GM15510 (cell line): ENCODE results near the gene DDO.

Experiments
- POLR2A ChIP-seq: IDR thresholded peaks from 3 replicates; pipeline ENCODE4 v1.6.1; 2011; ENCODE audit warnings: borderline replicate concordance; ENCODE audit not compliant: insufficient read length; ENCODE audit errors: extremely low read depth

DDO gene, protein sequence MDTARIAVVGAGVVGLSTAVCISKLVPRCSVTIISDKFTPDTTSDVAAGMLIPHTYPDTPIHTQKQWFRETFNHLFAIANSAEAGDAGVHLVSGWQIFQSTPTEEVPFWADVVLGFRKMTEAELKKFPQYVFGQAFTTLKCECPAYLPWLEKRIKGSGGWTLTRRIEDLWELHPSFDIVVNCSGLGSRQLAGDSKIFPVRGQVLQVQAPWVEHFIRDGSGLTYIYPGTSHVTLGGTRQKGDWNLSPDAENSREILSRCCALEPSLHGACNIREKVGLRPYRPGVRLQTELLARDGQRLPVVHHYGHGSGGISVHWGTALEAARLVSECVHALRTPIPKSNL

DNA sequence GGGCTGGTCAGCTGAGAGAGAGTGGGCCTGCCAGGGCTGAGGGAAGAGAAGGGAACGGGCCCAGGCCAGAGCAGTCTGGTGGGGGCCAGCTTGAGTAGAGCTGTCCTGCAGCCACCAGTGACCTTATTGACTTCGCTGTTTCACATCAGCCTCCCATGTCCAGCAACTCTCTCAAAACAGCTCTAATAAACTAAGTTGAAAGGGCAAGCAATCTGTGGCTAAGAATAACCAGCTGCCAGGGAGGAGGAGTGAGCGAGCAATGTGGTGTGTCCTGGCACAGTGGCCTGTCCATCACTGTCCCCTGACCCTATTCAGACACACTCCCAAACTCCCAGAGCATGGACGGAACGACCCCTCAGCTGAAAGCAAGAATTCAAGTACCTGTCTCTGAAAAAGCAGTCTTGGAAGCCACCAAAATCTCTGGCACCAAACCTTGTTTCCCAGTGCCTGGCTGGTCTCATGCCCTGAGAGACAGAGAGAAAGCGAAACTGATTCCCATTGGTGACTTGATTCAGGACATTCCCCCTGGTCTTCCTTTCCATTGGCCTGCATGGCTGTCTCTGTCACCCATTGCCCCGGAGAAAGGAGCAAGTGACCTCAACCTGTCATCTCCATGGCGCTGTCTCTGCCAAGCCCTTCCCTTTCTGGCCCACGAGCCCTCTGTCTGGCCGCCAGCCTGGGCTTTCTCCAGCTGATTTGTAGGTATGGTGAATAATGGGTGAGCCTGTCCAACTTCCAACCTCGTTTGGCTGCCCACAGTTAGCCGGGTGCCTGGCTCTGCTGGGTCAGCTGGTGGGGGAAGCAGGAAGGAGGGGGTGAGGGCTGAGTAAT is at the start of gene DDO:
Gene DDO, minus strand, starts transcription at position 490 of the 831 bp plus-strand sequence. CDS start 2,113 bp downstream, outside the sequence.
- no peak for TF ChIP-seq POLR2A

DNA sequence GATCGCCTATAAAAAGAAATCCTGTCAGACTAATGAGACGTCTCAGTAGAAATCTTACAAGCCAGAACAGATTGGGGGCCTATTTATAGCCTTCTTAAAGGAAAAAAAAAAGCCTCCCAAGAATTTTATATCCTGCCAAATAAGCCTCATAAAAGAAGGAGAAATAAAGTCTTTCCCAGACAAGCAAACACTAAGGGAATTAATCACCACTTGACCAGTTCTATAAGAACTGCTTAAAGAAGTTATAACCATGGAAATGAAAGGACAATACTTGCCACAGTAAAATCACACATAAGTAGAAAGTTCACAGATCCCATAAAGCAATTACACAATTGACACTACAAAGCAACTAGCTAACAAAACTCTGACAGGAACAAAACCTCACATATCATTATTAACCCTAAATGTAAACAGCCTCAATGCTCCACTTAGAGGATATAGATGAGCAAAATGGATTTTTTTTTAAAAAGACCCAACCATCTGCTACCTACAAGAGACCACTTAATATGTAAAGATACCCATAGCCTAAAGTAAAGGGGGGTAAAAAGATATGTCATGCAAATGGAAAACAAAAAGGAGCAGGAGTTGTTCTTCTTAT is 47.6 kb upstream of the DDO start:
- no peak for TF ChIP-seq POLR2A

- TF ChIP-seq POLR2A: no peak
Observed at GRCh38 chr6:110461376-110461775, 46.0 kb upstream of the DDO start.

DNA sequence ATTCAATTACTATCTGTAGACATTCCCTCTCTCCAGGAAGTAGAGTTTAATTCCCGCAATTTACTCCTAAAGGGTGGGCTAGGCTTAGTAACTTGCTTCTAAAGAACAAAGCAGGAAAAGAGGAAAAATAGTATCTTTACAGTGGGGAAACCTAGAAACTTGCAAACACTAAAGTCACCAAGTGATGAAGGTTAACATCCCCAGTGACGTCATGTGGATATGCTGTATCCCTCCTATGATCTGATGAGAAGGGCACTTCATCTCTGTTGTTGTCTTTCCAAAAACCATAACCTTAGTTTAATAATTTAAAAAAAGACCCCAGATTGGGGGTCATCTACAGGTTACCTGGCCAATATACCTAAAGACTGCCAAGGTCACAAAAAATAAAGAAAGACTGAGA is 43.8 kb upstream of the DDO start:
- TF ChIP-seq POLR2A: no peak

DNA sequence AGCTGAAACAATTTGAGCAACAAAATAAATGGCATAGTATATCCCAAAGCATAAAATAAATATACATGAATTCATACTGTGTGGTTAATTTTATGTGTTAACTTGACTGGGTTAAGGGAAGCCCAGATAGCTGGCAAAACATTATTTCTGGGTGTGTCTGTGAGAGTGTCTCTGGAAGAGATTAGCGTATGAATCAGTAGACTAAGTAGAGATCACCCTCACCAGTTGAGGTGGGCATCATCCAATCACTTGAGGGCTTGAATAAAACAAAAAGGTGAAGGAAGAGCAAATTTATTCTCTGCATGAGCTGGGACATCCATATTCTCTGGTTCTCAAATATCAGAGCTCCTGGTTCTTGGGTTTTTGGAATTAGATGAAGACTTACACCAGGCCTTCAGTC is 43.1 kb upstream of the DDO start:
- no peak for TF ChIP-seq POLR2A

DNA sequence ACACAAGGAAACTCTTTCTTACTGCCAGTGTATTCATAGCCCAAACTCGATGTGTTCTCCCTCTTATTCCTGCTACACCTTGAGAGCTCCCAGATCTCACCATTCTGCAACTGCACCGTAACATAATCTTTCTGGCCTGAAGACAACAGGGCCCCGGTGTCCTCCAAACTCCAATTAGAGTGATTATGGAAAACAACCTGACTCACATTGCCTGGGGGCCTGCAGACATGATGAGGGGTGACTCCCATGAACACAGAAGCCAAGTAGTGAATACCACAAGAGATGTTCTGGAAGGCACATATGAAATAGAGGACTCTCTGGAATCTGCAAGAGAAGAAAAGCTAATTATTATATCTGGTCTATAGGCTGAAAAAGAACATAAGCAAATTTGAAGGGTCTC is 41.3 kb upstream of the DDO start:
- TF ChIP-seq POLR2A: no peak

- TF ChIP-seq POLR2A: no peak
Observed at GRCh38 chr6:110449541-110449895, 34.1 kb upstream of the DDO start.

DNA sequence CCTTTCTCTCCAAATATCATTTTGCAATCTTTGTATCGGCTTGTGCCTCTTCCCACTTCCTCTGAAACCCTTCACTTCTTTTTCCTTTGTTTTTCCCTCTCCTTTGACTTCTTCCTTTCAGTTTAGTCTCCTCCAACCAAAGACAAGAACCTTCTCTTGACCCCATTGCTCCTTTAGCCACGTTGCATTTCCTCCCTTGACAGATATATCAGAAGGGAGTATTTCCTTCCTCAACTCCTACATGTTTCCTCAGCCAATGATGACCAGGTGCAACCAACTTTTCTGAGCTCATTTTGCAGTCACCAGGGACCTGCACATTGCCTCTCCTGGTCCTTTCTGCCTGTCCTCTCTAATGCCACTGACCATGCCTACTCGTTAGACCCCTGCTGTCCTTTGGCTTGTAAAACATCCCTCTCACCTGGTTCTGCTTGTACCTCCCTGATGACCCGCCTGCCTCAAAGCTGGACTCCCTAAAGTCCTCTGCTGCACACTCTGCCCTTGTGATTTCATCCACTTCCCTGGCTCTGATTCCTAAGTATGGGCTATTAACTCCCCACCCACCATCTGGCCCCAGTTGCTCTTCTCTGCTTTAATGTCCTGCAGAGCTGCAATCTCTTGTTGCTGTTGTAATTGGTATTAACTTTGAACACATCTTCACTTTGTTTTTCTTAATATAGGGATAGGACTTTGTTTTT is 33.6 kb upstream of the DDO start:
- no peak for TF ChIP-seq POLR2A

DNA sequence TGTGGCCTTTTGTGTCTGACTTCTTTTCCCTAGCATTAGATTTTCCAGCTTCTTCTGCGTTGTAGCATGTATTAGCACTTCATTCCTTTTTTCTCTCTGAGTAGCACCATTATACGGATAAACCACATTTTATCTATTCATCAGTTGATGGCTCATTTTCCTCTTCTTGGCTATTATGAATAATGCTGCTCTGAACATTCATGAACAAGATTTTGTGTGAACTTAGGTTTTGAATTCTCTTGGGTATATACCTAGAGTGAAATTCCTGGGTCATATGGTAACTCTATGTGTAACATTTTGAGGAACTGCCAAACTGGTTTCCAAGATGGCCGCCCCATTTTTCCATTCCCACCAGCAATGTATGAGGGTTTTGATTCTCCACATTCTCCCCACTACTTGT is 32.4 kb upstream of the DDO start:
- TF ChIP-seq POLR2A: no peak

DNA sequence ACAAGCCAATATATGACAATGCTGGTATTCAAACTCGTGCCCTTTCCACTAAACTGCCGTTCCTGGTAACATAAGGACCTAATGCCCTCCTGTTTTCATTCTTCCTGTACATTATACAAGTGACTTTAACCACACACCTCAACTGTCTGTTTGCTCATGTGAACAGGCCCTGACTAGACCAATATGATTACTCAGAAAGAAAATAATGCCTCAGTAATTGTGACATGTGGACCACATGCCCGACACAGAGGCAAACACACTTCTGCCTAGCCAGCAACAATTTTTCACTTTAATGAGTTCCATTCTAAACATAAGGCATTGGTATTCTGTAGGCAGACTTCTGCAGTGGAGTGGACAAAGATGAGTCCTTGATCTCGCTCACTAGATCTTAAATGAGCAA is 31.0 kb upstream of the DDO start:
- no peak for TF ChIP-seq POLR2A

- no peak for TF ChIP-seq POLR2A
Observed at GRCh38 chr6:110440026-110440425, 24.7 kb upstream of the DDO start.

- no peak for TF ChIP-seq POLR2A
Observed at GRCh38 chr6:110439356-110439755, 24.0 kb upstream of the DDO start.

DNA sequence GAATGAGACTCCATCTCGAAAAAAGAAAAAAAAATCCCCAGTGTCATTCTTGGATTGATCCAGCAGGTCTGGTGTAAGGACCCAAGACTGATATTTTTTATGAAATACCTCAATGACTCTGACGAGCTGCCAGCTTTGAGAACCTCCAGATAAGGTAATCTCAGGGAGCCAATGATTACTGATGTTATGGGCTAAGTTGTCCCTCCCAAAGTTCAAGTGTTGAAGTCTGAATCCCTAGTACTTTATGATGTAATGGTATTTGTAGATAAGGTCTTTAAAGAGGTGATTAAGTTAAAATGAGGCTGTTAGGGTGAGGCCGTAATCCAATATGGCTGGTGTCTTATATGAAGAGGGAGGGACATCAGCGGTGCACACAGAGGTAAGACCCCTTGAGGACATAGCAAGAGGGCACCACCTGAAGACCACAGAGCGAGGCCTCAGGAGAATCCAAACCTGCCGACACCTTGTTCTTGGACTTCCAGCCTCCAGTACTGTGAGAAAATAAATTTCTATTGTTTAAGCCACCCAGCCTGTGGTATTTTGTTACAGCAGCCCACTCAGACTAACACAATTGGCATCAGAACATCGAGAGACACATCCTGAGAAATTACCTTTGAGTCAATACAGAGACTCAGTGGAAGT is 19.7 kb upstream of the DDO start:
- no peak for TF ChIP-seq POLR2A

DNA sequence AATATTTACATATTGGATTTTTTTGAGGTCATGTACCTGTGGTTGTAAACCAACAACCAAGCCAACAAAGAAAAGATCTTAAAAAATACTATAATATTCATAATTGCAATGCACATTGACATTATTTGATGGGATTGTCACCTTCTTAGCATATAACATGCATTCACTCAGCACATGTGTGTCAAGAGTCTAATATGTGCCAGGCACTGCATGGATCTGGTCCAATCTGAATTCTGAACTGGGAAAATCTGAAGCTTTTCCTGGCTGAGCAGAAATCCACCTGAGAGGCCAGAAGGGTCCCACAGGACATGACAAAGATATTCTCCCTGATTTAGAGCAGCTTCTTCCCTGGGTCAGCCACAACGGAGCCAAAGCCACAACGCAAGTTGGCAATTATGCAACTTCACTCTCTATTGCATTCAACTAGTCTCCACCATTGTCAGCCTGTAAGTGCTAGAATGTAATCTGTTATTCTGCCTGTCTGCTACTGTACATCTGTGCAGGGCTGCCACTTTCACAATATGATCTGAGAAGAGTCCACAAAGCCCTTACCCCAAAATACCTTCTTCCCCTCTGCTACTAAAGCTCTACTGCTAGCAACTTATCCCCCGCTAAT is 17.0 kb upstream of the DDO start:
- no peak for TF ChIP-seq POLR2A
